Fibroblast of villous mesenchyme (primary cell): ENCODE results near the gene MYO3B. TPM values are rescaled to one million over a fixed set of nuclear protein-coding genes. Genes with fewer than 3 reads are reported as not detected.

Experiments
- DNase-seq: peaks from one replicate; pipeline ENCODE4 v3.0.0-alpha.2; 2010; ENCODE audit warnings: low read depth
- H3K4me3 ChIP-seq: 2 replicates; pipeline ENCODE4 v1.5.1; 2011; ENCODE audit warnings: low read depth, mild to moderate bottlenecking, low read length
- CTCF ChIP-seq: IDR thresholded peaks from 2 replicates; pipeline ENCODE4 v1.5.1; 2012; ENCODE audit warnings: low read depth, mild to moderate bottlenecking, low read length; ENCODE audit not compliant: insufficient read depth
- total RNA-seq: library from RNA; depleted of rRNA; stranded (reverse); fragments of >200 nt; gene quantifications from 2 replicates; pipeline ENCODE4 v1.2.3, GENCODE V29; 2012

MYO3B gene
- total RNA-seq, 1 donor, result under 0.01 TPM

- no peak overlapping the region for H3K4me3 ChIP-seq
- TF ChIP-seq CTCF, result no peak
- no peak for DNase-seq
Observed at GRCh38 chr2:170362313-170362870, 184.4 kb downstream of the MYO3B start.

- H3K4me3 ChIP-seq, result no peak overlapping the region
- peak; percentile 41 for DNase-seq
- no peak for TF ChIP-seq CTCF
Observed at GRCh38 chr2:170362871-170363631, 185.1 kb downstream of the MYO3B start.

- TF ChIP-seq CTCF, result no peak
- DNase-seq, result no peak
- no peak overlapping the region for H3K4me3 ChIP-seq
Observed at GRCh38 chr2:170365003-170365402, 187.1 kb downstream of the MYO3B start.

GRCh38 chr2:170365686-170366085 lies 187.7 kb downstream of the MYO3B start:
- no peak for DNase-seq
- H3K4me3 ChIP-seq, result no peak overlapping the region
- no peak for TF ChIP-seq CTCF

GRCh38 chr2:170368370-170368769 lies 190.4 kb downstream of the MYO3B start:
- H3K4me3 ChIP-seq, result no peak overlapping the region
- TF ChIP-seq CTCF, result no peak

GRCh38 chr2:170369228-170369627 lies 191.3 kb downstream of the MYO3B start:
- no peak for DNase-seq
- H3K4me3 ChIP-seq, result no peak overlapping the region
- TF ChIP-seq CTCF, result no peak

More at GRCh38 chr2:170368370-170368769, 190.4 kb downstream of the MYO3B start:
- no peak for DNase-seq
